Activated T-helper 2 cell treated with anti-CD3 and anti-CD28 coated beads, Interferon-gamma antibody, Interleukin-2, Interleukin-4, amounts not matched to agents 10 μg/mL and 5 μg/mL and 100 μg/mL, durations not matched to agents 14 hours and 24 hours and 36 hours (primary cell): ENCODE data around the gene C5orf22. TPM values are rescaled to one million over a fixed set of nuclear protein-coding genes. Genes with fewer than 3 reads are reported as not detected.
"Not testable (repeated sequence)": the region's sequence is repeated elsewhere in the genome, so short reads cannot be mapped to it uniquely, and the experiment has no call there.

Source experiments
- DNase-seq: peaks from one replicate; pipeline ENCODE4 v3.0.0; 2021; ENCODE audit warnings: low spot score
- H3K27ac Mint-ChIP-seq: one replicate; pipeline ENCODE4 v1.8.0; 2021; ENCODE audit warnings: mixed read lengths
- H3K27me3 Mint-ChIP-seq: one replicate; pipeline ENCODE4 v1.8.0; 2021; ENCODE audit warnings: low read depth, mixed read lengths
- H3K36me3 Mint-ChIP-seq: one replicate; pipeline ENCODE4 v1.8.0; 2021; ENCODE audit warnings: low read depth, mixed read lengths
- H3K4me1 Mint-ChIP-seq: one replicate; pipeline ENCODE4 v1.8.0; 2021; ENCODE audit warnings: low read depth, mixed read lengths
- H3K4me3 Mint-ChIP-seq: one replicate; pipeline ENCODE4 v1.8.0; 2021; ENCODE audit warnings: low read depth, mild to moderate bottlenecking, moderate library complexity, mixed read lengths
- H3K9me3 Mint-ChIP-seq: one replicate; pipeline ENCODE4 v1.8.0; 2021; ENCODE audit warnings: mixed read lengths
- intact Hi-C: fragments of 100-400 bp; cut with micrococcal nuclease; formaldehyde crosslinking; loops from one replicate; pipeline ENCODE4 v1.15.1; 2023
- total RNA-seq: library from RNA; stranded (reverse); gene quantifications from 2 replicates; pipeline ENCODE4 v1.2.3, GENCODE V29; 2022

Gene C5orf22
- total RNA-seq, 1 donor from 2014 or later = 34.3 TPM

GRCh38 chr5:31561946-31562345 lies 29.8 kb downstream of the C5orf22 start:
- no peak for DNase-seq
- Mint-ChIP-seq H3K4me3 (no peak overlapping the region), H3K36me3 (peaks cover 21% of the 10 kb centered on the region), H3K9me3 (peaks cover 28% of the 10 kb centered on the region), H3K27me3 (no peaks in the 10 kb centered on the region), H3K4me1 (peaks cover 8% of the 10 kb centered on the region), H3K27ac (no peak overlapping the region)
- intact Hi-C loops = no loop called here

- H3K4me1 Mint-ChIP-seq = peaks cover 6% of the 10 kb centered on the region
- peaks cover 14% of the 10 kb centered on the region for H3K36me3 Mint-ChIP-seq
- H3K27me3 Mint-ChIP-seq = peaks cover 2% of the 10 kb centered on the region
- intact Hi-C loops = no loop called here
- no peak overlapping the region for H3K4me3 Mint-ChIP-seq
- H3K9me3 Mint-ChIP-seq = peaks cover 30% of the 10 kb centered on the region
- no peak for DNase-seq
- no peak overlapping the region for H3K27ac Mint-ChIP-seq
Observed at GRCh38 chr5:31563216-31563615, 31.1 kb downstream of the C5orf22 start.

- H3K9me3 Mint-ChIP-seq = peaks cover 30% of the 10 kb centered on the region
- intact Hi-C loops, H3K4me1 Mint-ChIP-seq, H3K27ac Mint-ChIP-seq, H3K36me3 Mint-ChIP-seq, DNase-seq, H3K27me3 Mint-ChIP-seq, H3K4me3 Mint-ChIP-seq: not testable (repeated sequence)
Observed at GRCh38 chr5:31566362-31566761, 34.3 kb downstream of the C5orf22 start.

- intact Hi-C loops = no loop called here
- Mint-ChIP-seq H3K27ac (no peak overlapping the region), H3K36me3 (peaks cover 9% of the 10 kb centered on the region), H3K4me3 (no peak overlapping the region), H3K4me1 (peaks cover 4% of the 10 kb centered on the region), H3K9me3 (peaks cover 30% of the 10 kb centered on the region), H3K27me3 (peaks cover 2% of the 10 kb centered on the region)
- DNase-seq = no peak
Observed at GRCh38 chr5:31568302-31568835, 36.3 kb downstream of the C5orf22 start.

- H3K4me3 Mint-ChIP-seq = no peak overlapping the region
- DNase-seq = no peak
- peaks cover 9% of the 10 kb centered on the region for H3K4me1 Mint-ChIP-seq
- intact Hi-C loops = no loop called here
- peaks cover 8% of the 10 kb centered on the region for H3K36me3 Mint-ChIP-seq
- peaks cover 2% of the 10 kb centered on the region for H3K27me3 Mint-ChIP-seq
- no peak overlapping the region for H3K27ac Mint-ChIP-seq
- H3K9me3 Mint-ChIP-seq = peaks cover 28% of the 10 kb centered on the region
Observed at GRCh38 chr5:31569068-31569467, 37.0 kb downstream of the C5orf22 start.

GRCh38 chr5:31573494-31574142 lies 41.5 kb downstream of the C5orf22 start:
- no peak for DNase-seq
- Mint-ChIP-seq H3K36me3 (no peaks in the 10 kb centered on the region), H3K4me3 (no peak overlapping the region), H3K9me3 (no peaks in the 10 kb centered on the region), H3K27me3 (peaks cover 6% of the 10 kb centered on the region), H3K27ac (no peak overlapping the region), H3K4me1 (peaks cover 19% of the 10 kb centered on the region)
- intact Hi-C loops = no loop called here

GRCh38 chr5:31574772-31575171 lies 42.7 kb downstream of the C5orf22 start:
- Mint-ChIP-seq H3K27ac (peak overlapping the region; percentile 76), H3K4me3 (no peak overlapping the region), H3K36me3 (no peaks in the 10 kb centered on the region), H3K4me1 (peaks cover 19% of the 10 kb centered on the region), H3K27me3 (peaks cover 6% of the 10 kb centered on the region), H3K9me3 (no peaks in the 10 kb centered on the region)
- no peak for DNase-seq
- intact Hi-C loops = no loop called here

GRCh38 chr5:31577438-31577837 lies 45.3 kb downstream of the C5orf22 start:
- Mint-ChIP-seq H3K36me3 (no peaks in the 10 kb centered on the region), H3K4me3 (no peak overlapping the region), H3K4me1 (peaks cover 19% of the 10 kb centered on the region)

GRCh38 chr5:31579558-31579957 lies 47.5 kb downstream of the C5orf22 start:
- H3K4me3 Mint-ChIP-seq = no peak overlapping the region
- no peak overlapping the region for H3K27ac Mint-ChIP-seq
- intact Hi-C loops = no loop called here
- DNase-seq = no peak
- H3K27me3 Mint-ChIP-seq = peaks cover 16% of the 10 kb centered on the region
- peaks cover 7% of the 10 kb centered on the region for H3K4me1 Mint-ChIP-seq
- no peaks in the 10 kb centered on the region for H3K9me3 Mint-ChIP-seq
- H3K36me3 Mint-ChIP-seq = no peaks in the 10 kb centered on the region

More at GRCh38 chr5:31577438-31577837, 45.3 kb downstream of the C5orf22 start:
- intact Hi-C loops = no loop called here
- no peak for DNase-seq
- Mint-ChIP-seq H3K9me3 (no peaks in the 10 kb centered on the region), H3K27me3 (peaks cover 11% of the 10 kb centered on the region), H3K27ac (no peak overlapping the region)

- H3K36me3 Mint-ChIP-seq = no peaks in the 10 kb centered on the region
- DNase-seq = no peak
- no peak overlapping the region for H3K27ac Mint-ChIP-seq
- no peak overlapping the region for H3K4me3 Mint-ChIP-seq
- no peaks in the 10 kb centered on the region for H3K9me3 Mint-ChIP-seq
- peaks cover 15% of the 10 kb centered on the region for H3K27me3 Mint-ChIP-seq
- H3K4me1 Mint-ChIP-seq = no peaks in the 10 kb centered on the region
- intact Hi-C loops = loop anchor here (1.0 to 5.0 kb wide), 4 partner anchors 56 to 511 kb away; partner anchors contain the start of gene PDZD2
Observed at GRCh38 chr5:31581498-31582099, 49.5 kb downstream of the C5orf22 start.

- intact Hi-C loops = loop anchor here (5.0 kb wide), 2 partner anchors 54 to 509 kb away; partner anchors contain the start of gene PDZD2
- Mint-ChIP-seq H3K4me1 (no peaks in the 10 kb centered on the region), H3K27me3 (peaks cover 12% of the 10 kb centered on the region), H3K36me3 (no peaks in the 10 kb centered on the region), H3K4me3 (no peak overlapping the region), H3K27ac (no peak overlapping the region), H3K9me3 (no peaks in the 10 kb centered on the region)
- no peak for DNase-seq
Observed at GRCh38 chr5:31583129-31583528, 51.0 kb downstream of the C5orf22 start.

- H3K4me1 Mint-ChIP-seq = no peaks in the 10 kb centered on the region
- no peak for DNase-seq
- H3K4me3 Mint-ChIP-seq = no peak overlapping the region
- no peak overlapping the region for H3K27ac Mint-ChIP-seq
- intact Hi-C loops = no loop called here
- no peaks in the 10 kb centered on the region for H3K9me3 Mint-ChIP-seq
- H3K27me3 Mint-ChIP-seq = peaks cover 10% of the 10 kb centered on the region
- no peaks in the 10 kb centered on the region for H3K36me3 Mint-ChIP-seq
Observed at GRCh38 chr5:31585166-31585894, 53.2 kb downstream of the C5orf22 start.

- intact Hi-C loops = no loop called here
- H3K9me3 Mint-ChIP-seq = no peaks in the 10 kb centered on the region
- no peak for DNase-seq
- no peaks in the 10 kb centered on the region for H3K36me3 Mint-ChIP-seq
- peaks cover 10% of the 10 kb centered on the region for H3K27me3 Mint-ChIP-seq
- no peak overlapping the region for H3K27ac Mint-ChIP-seq
- no peaks in the 10 kb centered on the region for H3K4me1 Mint-ChIP-seq
- no peak overlapping the region for H3K4me3 Mint-ChIP-seq
Observed at GRCh38 chr5:31585895-31586270, 53.8 kb downstream of the C5orf22 start.
